BJ (cell line): ENCODE results near the gene BORCS5. TPM values are rescaled to one million over a fixed set of nuclear protein-coding genes. Genes with fewer than 3 reads are reported as not detected.

ENCODE experiments used
- CTCF ChIA-PET: fragments of 350-600 bp; formaldehyde crosslinking; extraction: SDS; loops from one replicate; lab custom pipeline; 2021; ENCODE audit warnings: antibody characterized with exemption, inconsistent platforms; lab: Yijun Ruan, JAX
- POLR2A ChIA-PET: fragments of 300-600 bp; sonication (Branson Sonifier 250); formaldehyde crosslinking; extraction: SDS; loops from one replicate; lab custom pipeline; 2021; ENCODE audit warnings: antibody characterized with exemption; lab: Charles Lee
- DNase-seq: peaks from one replicate; pipeline ENCODE4 v3.0.0-alpha.2; 2011; ENCODE audit warnings: low read depth
- H3K27me3 ChIP-seq: 2 replicates; pipeline ENCODE4 v1.6.0; 2011; ENCODE audit warnings: low read length; ENCODE audit not compliant: control insufficient read depth, insufficient read depth
- H3K36me3 ChIP-seq: 2 replicates; pipeline ENCODE4 v1.5.1; 2011; ENCODE audit warnings: low read length; ENCODE audit not compliant: control insufficient read depth, insufficient read depth
- H3K4me3 ChIP-seq: 2 replicates; pipeline ENCODE4 v1.5.1; 2011; ENCODE audit warnings: low read depth, mild to moderate bottlenecking, control low read depth, low read length
- polyA plus RNA-seq: library from polyadenylated mRNA; depleted of rRNA; stranded (reverse); fragments of >200 nt; gene quantifications from 2 replicates; pipeline ENCODE4 v1.2.3, GENCODE V29; 2011
- TF ChIP-seq, protein P1 (sequence below): IDR thresholded peaks from 2 replicates; pipeline ENCODE4 v1.5.1; 2011; ENCODE audit warnings: low read depth, mild to moderate bottlenecking, control low read depth, inconsistent platforms, low read length, moderate library complexity; ENCODE audit not compliant: insufficient read depth

BORCS5 gene
- polyA plus RNA-seq, 1 experiment = 11.9 TPM

DNA sequence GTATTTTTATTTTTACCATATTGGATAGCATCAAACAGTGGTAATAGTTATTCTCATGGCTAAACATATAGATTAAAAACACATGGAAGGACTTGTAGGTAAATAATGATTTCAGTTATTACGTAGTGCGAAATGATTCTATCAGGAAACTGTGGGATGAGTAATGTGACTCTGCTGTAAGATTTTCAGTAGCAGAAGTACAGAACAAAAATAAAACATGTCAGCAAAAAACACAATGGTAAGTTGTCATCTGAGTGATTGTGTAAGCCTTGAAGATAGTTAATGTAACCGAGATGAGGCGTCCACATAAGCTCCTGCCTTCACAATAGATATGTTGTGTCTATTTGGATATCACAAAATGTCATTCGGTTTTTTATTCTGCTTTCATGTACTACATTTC lies 99.8 kb downstream of the BORCS5 start:
- no peak for DNase-seq
- no peaks in the 10 kb centered on the region for H3K36me3 ChIP-seq
- H3K4me3 ChIP-seq = no peak overlapping the region
- TF ChIP-seq, protein P1, sequence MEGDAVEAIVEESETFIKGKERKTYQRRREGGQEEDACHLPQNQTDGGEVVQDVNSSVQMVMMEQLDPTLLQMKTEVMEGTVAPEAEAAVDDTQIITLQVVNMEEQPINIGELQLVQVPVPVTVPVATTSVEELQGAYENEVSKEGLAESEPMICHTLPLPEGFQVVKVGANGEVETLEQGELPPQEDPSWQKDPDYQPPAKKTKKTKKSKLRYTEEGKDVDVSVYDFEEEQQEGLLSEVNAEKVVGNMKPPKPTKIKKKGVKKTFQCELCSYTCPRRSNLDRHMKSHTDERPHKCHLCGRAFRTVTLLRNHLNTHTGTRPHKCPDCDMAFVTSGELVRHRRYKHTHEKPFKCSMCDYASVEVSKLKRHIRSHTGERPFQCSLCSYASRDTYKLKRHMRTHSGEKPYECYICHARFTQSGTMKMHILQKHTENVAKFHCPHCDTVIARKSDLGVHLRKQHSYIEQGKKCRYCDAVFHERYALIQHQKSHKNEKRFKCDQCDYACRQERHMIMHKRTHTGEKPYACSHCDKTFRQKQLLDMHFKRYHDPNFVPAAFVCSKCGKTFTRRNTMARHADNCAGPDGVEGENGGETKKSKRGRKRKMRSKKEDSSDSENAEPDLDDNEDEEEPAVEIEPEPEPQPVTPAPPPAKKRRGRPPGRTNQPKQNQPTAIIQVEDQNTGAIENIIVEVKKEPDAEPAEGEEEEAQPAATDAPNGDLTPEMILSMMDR = no peak
- CTCF ChIA-PET = interaction anchor here (0.7 to 1.8 kb wide), 4 partner anchors 9 to 194 kb away, joined by 3 read pairs; no protein-coding TSS in a partner anchor
- POLR2A ChIA-PET = no interaction called here
- no peaks in the 10 kb centered on the region for H3K27me3 ChIP-seq

DNA sequence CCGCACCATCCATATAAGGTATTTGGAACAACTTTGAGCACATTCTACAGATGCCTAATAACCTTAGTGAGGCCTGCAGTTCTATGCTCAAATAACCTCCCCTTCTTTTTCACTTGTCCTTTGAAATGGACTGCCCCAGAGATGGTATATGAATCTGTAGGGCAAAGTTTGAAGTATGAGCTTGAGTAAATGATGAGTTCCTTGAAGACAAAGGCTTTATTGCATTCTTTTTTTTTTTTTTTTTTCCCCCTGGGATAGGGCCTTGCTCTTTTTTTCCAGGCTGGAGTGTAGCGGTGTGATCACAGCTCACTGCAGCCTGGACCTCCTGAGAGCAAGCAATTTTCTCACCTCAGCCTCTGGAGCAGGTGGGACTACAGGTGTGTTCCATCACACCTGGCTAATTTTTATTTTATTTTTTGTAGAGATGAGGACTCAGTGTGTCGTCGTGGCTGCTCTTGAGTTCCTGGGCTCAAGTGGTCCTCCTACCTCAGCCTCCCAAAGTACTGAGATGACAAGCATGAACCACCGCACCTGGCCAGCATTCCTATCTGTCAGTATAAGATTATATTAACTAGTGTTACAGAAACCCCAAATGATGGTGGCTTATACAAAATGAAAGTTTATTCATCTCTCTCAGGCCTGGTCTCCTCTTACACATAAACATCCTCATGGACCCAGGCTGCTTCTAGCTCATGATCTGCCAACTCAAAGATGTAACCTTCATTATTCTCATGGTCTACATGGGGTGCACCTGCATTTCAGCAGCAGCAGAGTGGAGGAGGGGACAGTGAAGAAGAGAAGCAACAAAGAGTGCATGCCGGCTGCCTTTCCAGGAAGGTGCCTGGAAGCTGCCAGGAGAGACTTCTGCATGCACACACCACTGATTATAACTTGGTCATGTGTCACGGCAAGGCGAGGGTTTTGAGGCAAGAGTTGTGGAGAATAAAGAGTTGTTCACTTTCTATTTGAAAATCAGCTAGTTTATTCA lies 104.4 kb downstream of the BORCS5 start:
- CTCF ChIA-PET = no interaction called here
- POLR2A ChIA-PET = no interaction called here
- H3K27me3 ChIP-seq = no peaks in the 10 kb centered on the region
- H3K4me3 ChIP-seq = no peak overlapping the region
- H3K36me3 ChIP-seq = 0 out of 2 replicates have a peak, but pooled peaks cover 1% of the 10 kb centered on the region
- DNase-seq = no peak
- TF ChIP-seq, protein P1 = no peak

DNA sequence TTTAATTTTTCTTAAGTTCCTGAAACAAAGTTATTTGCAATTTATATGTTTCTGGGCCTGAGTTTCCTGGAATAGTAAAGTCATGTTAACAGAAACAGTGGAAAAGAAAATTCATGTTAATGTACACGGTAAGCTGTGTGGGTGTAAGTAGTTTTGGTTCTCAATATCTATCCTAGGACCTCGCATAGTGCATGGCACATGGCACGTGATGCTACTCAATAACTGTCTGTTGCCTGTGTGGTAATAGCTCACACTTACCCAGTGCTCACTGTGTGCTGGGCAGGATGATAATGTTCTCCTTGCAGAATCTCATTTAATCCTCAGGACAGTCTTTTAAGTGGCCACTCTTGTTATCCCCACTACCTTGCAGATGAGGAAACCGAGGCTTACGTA lies 105.0 kb downstream of the BORCS5 start:
- no peak for DNase-seq
- Histone ChIP-seq H3K4me3 (no peak overlapping the region), H3K27me3 (no peaks in the 10 kb centered on the region), H3K36me3 (0 out of 2 replicates have a peak, but pooled peaks cover 2% of the 10 kb centered on the region)
- POLR2A ChIA-PET = no interaction called here
- CTCF ChIA-PET = no interaction called here
- TF ChIP-seq, protein P1 = no peak

DNA sequence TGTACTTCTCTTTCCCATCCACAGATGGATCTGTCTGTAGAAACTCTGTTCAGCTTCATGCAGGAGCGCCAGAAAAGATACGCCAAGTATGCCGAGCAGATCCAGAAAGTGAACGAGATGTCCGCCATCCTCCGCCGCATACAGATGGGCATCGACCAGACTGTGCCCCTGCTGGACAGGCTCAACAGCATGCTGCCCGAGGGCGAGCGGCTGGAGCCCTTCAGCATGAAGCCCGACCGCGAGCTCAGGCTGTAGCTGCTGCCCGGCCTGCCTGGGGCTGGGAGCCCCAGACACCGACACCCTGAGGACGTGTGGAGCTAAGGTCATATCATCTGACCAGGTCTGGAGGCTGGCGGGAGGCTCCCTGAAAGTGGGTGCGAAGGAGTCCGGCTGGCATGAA lies 108.6 kb downstream of the BORCS5 start:
- TF ChIP-seq, protein P1 = no peak
- Histone ChIP-seq H3K27me3 (no peaks in the 10 kb centered on the region), H3K36me3 (0 out of 2 replicates have a peak, but pooled peaks cover 4% of the 10 kb centered on the region), H3K4me3 (no peak overlapping the region)
- no peak for DNase-seq
- POLR2A ChIA-PET = no interaction called here
- CTCF ChIA-PET = interaction anchor here (1.3 to 2.1 kb wide), 2 partner anchors 8 to 9 kb away, joined by 3 to 7 read pairs; no protein-coding TSS in a partner anchor

DNA sequence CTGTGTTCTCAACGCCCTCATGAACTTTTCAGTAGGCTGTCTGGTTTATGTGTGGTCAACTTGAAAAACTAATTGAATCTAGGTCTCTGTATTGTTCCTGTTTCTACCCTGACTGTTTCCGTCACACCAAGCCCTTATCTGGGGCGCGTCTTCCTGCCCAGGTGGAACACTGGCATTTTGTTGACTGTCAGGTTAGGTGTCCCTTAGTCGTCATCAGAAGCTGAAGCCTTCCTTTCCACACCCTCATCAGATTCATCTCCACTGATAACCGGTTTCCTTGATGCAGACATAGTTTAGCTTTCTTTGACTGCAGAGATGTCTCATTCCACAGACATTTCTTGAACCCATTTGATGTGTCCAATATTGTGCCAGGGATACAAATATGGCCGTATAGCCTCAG lies 109.3 kb downstream of the BORCS5 start:
- POLR2A ChIA-PET = no interaction called here
- TF ChIP-seq, protein P1 = no peak
- Histone ChIP-seq H3K36me3 (0 out of 2 replicates have a peak, but pooled peaks cover 4% of the 10 kb centered on the region), H3K27me3 (no peaks in the 10 kb centered on the region), H3K4me3 (no peak overlapping the region)
- CTCF ChIA-PET = interaction anchor here (1.3 to 2.1 kb wide), 2 partner anchors 8 to 10 kb away, joined by 3 to 7 read pairs; no protein-coding TSS in a partner anchor
- DNase-seq = no peak
